ENCODE data around the gene C16orf92. TPM values are rescaled to one million over a fixed set of nuclear protein-coding genes. Genes with fewer than 3 reads are reported as not detected.

Gene C16orf92
- total RNA-seq, 1 donor from 2014 or later, result not detected

DNA sequence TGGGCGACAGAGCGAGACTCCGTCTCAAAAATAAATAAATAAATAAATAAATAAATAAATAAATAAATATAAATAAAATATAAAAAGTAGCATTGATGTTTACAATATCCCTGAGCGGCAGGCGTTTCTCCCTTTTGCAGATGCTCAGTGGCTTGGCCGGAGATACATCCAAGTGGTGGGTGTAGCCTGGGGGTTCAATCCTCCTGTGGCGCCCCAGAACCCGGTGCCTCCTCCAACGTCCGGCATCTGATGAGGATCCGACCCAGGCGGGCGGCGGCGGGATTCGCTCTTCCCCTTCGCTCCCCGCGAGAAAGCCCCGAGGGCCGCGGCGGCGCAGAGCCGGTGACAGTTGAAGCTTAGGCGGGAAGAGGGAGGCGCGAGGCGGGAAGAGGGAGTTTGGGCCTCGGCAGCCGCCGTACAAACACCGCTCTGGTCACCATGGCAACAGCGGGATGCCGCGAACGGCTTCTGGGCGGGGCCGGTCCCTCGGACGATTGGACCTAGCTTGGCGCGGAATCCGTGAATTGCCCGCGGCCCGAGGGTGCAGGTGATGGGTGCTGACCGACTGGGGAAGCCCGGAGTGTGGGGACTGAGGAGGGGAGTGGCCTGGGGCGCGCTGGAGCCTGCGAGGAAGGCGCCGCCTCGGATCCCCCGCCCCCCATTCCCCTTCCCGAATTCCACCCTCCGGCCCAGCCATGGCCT, 29.8 kb downstream of the C16orf92 start:
- DNase-seq (ENCODE audit: low spot score in 2 of 2) (peak; percentile 89 to 97), FAIRE-seq (no peak)

DNA sequence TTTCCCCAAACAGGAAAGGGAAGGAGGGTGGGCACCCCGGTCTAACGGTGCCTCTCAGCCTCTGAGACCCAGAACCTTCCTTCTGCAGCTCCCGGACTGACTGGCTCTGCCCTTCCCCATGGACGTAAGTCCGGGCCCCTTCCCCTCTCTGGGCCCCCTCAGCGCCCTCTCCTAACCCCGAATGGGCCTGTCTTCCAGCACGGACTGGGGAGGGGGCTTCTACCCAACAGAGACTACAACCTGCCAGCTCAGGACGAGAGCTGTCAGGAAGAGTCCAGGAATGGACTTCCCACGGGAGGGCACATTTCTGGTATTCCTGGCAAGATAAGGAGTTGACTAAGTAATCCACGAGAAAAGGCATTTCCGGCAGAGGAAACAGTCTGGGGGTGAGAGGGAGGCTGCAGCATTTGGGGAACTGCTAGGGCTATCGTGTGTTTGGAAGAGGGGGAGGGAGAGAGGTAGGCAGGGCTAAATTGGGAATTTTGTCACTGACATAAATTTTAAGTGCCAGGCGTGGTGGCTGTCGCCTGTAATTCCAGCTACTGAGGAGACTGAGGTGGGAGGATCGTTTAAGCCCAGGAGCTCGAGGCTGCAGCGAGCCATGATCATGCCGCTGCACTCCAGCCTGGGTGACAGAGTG, 30.5 kb downstream of the C16orf92 start:
- no peak for DNase-seq (ENCODE audit: low spot score in 2 of 2)
- FAIRE-seq, result no peak

- FAIRE-seq (no peak), DNase-seq (ENCODE audit: low spot score in 2 of 2) (no peak)
Observed at GRCh38 chr16:30054451-30054850, 31.5 kb downstream of the C16orf92 start.

DNA sequence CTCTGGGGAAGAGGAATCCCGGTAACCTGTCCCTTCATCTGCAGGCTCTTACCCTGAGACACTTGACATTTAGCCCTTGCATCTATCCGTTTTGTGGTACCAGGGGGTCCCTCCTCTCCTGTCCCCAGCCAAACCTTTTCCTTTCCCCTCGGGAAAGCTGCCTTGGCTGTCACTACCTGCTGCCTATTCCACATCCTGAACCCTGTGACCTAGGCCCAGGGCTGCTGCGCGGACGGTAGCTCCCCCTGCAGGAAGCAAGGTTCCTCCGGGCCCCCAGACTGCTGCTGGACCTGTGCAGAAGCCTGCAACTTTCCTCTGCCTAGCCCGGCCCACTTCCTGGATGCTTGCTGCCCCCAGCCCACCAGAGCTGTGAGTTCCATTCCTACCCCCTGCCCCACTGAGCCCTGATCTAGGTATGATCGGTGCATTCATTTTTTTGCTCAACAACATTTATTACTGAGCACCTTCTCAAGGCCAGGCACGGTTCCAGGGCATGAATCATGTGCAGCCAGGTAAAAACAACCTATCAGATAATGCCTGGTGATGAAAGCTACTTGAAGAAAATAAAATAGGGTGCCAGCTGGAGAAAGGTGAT, 32.1 kb downstream of the C16orf92 start:
- FAIRE-seq (no peak), DNase-seq (ENCODE audit: low spot score in 2 of 2) (no peak)

DNA sequence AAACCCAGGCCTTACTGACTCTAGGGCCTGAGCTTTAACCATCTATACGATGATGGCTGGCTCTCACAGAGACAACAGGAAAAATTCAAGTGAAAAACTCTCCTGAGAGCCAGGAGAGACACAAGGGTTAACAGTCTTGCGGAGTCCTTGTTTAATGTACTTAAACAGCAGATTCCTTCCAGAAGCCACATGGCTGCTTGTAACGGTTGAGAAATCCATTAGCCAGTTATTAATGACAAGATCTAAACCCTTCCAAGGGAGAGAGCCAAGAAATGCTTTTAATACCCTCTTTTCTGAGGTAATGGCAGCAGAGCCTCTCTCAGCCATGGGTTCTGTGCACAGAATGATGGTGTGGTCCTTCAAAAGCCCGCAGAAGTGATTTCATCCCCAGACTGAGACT, 37.3 kb downstream of the C16orf92 start:
- DNase-seq (ENCODE audit: low spot score in 2 of 2) (no peak), FAIRE-seq (no peak)

- DNase-seq (ENCODE audit: low spot score in 2 of 2) (no peak), FAIRE-seq (no peak)
Observed at GRCh38 chr16:30060836-30061554, 38.0 kb downstream of the C16orf92 start.

- FAIRE-seq (no peak), DNase-seq (ENCODE audit: low spot score in 2 of 2) (no peak)
Observed at GRCh38 chr16:30063278-30063892, 40.4 kb downstream of the C16orf92 start.

DNA sequence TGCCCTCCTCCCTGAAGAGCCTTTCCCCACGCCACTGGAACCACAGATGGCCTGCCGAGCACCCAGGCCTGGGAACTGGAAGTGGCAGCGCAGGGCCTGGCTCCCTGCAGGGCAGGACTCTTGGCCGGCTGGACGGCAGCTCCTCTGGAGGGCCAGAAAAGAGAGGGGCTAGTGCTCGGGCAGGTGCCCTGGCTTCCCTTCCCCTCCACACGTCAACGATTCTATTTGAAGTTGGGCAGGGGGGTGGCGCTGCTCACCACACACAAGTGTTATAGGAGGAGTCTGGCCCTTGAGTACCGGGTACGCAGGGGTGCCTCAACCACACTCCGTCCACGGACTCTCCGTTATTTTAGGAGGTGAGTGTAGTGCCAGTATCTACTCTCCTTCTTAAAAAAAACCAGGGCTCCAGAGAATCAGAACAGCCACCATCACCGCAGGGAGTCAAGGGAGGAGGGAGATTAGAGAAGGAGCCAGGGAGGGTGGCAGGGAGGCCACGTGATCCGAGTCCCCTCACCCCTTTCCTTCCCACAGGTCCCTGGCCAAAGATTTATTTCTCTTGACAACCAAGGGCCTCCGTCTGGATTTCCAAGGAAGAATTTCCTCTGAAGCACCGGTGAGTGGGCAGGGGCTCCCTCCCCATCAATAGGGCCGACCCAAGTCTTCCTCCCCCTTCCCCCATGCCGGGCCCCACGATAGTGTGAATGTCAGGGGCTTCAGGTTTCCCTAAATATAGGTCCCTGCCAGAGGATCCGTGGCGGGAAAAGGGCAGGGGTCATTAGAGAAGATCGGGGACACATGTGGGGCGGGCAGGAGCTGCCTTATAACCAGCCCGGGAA, 41.1 kb downstream of the C16orf92 start:
- DNase-seq (ENCODE audit: low spot score in 2 of 2), result peak; percentile 71 to 74
- no peak for FAIRE-seq

DNA sequence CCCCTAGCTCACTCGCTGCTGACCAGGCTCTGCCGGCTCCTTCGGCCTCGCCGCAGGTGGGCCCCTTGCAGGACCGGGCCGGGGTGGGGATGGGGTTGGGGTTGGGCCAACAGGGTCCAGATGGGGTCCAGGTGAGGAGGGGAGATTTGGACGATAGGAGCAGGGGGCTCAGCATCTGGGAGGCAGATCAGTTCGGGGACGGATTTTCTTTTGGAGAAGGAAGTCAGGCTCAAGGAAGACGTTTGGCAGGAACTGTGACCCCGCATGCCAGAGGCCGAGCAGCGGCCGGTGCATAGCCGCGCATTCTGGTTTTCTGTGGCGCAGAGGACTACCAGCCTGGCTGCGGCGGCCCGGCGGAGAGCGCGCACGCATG, 41.7 kb downstream of the C16orf92 start:
- no peak for FAIRE-seq

DNA sequence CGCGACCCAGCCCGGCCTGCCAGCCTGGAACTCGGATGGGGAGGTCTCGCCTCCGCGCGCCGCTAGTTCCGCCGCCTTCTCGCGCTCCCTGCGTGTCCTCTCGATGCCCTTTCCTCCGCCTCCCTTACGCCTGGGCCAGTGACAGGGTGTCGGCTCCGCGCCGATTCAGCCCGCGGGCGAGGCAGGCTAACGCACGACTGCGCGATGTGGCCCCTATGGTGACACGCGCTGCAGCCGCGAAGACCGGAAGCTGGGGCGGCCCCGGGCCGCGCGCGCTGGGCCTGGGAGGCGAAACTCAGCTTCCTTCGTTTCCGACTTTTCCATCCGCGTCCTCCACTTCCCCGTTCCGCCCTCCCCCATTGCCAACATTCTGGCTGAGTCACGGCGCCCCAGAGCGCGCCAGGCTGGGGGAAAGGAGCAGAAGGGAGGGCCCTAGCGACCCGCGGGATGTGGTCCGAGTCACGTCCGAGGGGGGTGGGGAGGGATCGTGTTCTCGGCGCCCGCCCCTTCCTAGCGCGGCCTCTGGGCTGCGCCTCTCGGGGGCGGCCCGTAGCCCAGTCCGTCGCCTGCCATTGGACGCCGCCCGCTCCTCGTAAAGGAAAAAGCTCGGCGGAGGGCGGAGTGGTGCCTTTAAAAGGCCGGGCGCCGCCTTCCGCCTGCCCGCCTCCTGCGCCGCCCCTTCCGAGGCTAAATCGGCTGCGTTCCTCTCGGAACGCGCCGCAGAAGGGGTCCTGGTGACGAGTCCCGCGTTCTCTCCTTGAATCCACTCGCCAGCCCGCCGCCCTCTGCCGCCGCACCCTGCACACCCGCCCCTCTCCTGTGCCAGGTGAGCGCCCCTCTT, 42.3 kb downstream of the C16orf92 start, which contains the start of gene ALDOA:
TSS of gene ALDOA (plus strand) at position 659 of the 841 bp plus-strand sequence. CDS start 1,138 bp downstream, outside the sequence.
- DNase-seq (ENCODE audit: low spot score in 2 of 2) (peak; percentile 96 to 97), FAIRE-seq (no peak)

More for the DNA sequence above, 41.7 kb downstream of the C16orf92 start:
- no peak for DNase-seq (ENCODE audit: low spot score in 2 of 2)

DNA sequence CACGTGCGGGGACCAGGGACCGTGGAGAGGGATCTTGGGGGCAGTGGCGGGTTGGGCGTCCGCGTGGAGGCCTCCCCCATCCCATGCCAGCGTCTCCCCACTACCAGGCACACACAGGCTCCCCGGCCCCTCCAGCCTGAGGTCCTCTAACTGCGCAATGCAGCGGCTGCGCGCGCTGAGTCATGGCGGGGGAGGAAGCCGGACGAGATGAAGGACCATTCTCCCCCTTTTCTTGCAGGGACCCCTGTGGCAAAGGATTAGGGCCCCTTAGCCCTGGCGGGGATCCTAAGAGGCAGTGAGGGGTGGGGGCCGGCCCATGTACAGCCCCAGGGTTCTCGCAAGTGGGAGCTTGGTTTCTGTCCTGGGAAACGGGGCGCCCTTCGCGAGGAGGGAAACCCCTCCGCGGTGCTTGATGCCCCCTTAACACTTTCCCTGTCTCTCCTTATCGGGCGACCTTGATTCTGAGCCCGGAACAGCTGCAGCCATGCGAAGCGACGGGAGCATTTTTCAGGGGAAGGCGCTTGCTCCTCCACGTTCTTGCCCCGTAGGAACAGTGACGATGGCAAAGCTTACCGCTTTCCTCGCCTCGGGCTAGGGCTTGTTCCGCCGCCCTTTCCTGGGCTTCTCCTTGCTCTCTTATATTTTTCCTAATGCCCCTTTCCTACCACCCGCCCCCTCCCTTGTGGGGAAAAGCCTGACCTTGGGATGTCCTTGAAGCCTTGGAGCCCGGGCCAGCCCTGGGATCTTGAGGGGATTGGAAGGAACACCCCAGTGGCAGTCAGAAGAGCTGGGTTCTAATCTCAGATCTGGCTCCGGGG, 43.2 kb downstream of the C16orf92 start:
- no peak for FAIRE-seq
- no peak for DNase-seq (ENCODE audit: low spot score in 2 of 2)

DNA sequence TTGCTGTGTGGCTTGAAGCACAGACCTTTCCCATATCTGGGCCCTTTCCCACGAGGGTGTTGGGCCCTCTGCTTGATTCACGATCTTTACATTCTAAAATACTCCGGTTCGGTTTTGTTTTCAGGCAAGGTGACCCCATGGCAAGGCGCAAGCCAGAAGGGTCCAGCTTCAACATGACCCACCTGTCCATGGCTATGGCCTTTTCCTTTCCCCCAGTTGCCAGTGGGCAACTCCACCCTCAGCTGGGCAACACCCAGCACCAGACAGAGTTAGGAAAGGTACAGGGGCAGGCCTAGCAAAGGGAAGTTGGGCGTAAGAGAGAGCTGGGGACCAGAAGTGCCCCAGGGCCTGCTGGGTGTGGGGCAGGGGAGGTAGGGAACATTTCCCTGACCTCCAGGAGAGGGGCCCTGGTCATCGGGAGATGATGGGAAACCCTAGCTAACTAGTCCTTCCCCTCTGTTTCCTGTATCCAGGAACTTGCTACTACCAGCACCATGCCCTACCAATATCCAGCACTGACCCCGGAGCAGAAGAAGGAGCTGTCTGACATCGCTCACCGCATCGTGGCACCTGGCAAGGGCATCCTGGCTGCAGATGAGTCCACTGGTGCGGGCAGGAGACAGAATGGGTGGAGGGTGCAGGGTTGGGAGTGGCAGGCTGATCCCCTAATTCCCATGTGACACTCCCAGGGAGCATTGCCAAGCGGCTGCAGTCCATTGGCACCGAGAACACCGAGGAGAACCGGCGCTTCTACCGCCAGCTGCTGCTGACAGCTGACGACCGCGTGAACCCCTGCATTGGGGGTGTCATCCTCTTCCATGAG, 44.0 kb downstream of the C16orf92 start:
- DNase-seq (ENCODE audit: low spot score in 2 of 2), result no peak
- FAIRE-seq, result no peak

DNA sequence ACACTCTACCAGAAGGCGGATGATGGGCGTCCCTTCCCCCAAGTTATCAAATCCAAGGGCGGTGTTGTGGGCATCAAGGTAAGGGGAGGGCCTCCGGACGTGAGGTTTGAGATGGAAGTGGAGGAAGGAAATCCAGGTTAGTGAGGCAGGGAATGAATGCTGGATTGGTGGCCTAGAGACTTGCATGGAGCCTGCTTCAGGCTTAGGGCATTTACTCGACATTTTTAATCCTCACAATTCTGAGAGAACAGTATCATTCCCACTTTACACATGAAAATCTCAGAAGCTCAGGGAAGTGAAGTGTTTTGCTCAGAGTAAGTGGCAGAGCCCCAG, 44.6 kb downstream of the C16orf92 start:
- FAIRE-seq (no peak), DNase-seq (ENCODE audit: low spot score in 2 of 2) (no peak)

GRCh38 chr16:30068333-30068732, 45.3 kb downstream of the C16orf92 start:
- FAIRE-seq, result no peak

GRCh38 chr16:30068750-30069610, 46.0 kb downstream of the C16orf92 start:
- FAIRE-seq, result no peak

More at GRCh38 chr16:30068333-30068732, 45.3 kb downstream of the C16orf92 start:
- no peak for DNase-seq (ENCODE audit: low spot score in 2 of 2)

More at GRCh38 chr16:30068750-30069610, 46.0 kb downstream of the C16orf92 start:
- DNase-seq (ENCODE audit: low spot score in 2 of 2), result no peak
